Inflammatory macrophage (primary cell): ENCODE data around the gene C6orf132.

Experiments
- DNase-seq, 2 donors: peaks; one replicate each; pipeline ENCODE4 v3.0.0-alpha.2; 2020 to 2022

The C6orf132 gene

GRCh38 chr6:42073287-42073686 is 69.1 kb downstream of the C6orf132 start:
- DNase-seq: no peak

GRCh38 chr6:42071881-42072583 is 70.4 kb downstream of the C6orf132 start:
- DNase-seq: no peak

- no peak for DNase-seq
Observed at GRCh38 chr6:42068872-42069522, 73.4 kb downstream of the C6orf132 start.

- DNase-seq: no peak
Observed at GRCh38 chr6:42068173-42068572, 74.2 kb downstream of the C6orf132 start.

GRCh38 chr6:42066156-42066675 is 76.2 kb downstream of the C6orf132 start:
- DNase-seq: no peak

- DNase-seq: no peak
Observed at GRCh38 chr6:42059743-42060142, 82.7 kb downstream of the C6orf132 start.

- no peak for DNase-seq
Observed at GRCh38 chr6:42053601-42054000, 88.8 kb downstream of the C6orf132 start.

GRCh38 chr6:42051268-42051653 is 91.2 kb downstream of the C6orf132 start:
- no peak for DNase-seq
